DND-41 (cell line): ENCODE results near the gene NOXA1.

Experiments used
- ATAC-seq: fragments of 200-7000 bp; cut with Tn5 transposase; 3 replicates; pipeline ENCODE4 v1.9.1; 2021; ENCODE audit warnings: low read depth; ENCODE audit not compliant: insufficient read depth
- DNase-seq: peaks from one replicate; pipeline ENCODE4 v3.0.0-alpha.2; 2020
- H2AFZ ChIP-seq: 2 replicates; pipeline ENCODE4 v1.6.0; 2012; ENCODE audit warnings: low read depth, low read length
- H3K27ac ChIP-seq: 2 replicates; pipeline ENCODE4 v1.5.1; 2012; ENCODE audit warnings: low read length, inconsistent platforms
- H3K27me3 ChIP-seq: fragments of 200-600 bp; sonication (generic); 2 replicates; pipeline ENCODE4 v1.6.0; 2012; ENCODE audit warnings: low read length, mild to moderate bottlenecking, inconsistent platforms; ENCODE audit not compliant: insufficient read depth, poor library complexity
- H3K36me3 ChIP-seq: 2 replicates; pipeline ENCODE4 v1.5.1; 2012; ENCODE audit warnings: low read length, inconsistent platforms; ENCODE audit not compliant: insufficient read depth
- H3K4me1 ChIP-seq: 2 replicates; pipeline ENCODE4 v1.5.1; 2012; ENCODE audit warnings: mild to moderate bottlenecking, low read length; ENCODE audit not compliant: insufficient read depth
- H3K4me2 ChIP-seq: 2 replicates; pipeline ENCODE4 v1.6.0; 2012; ENCODE audit warnings: mild to moderate bottlenecking, moderate library complexity, low read length, inconsistent platforms; ENCODE audit not compliant: insufficient read depth
- H3K4me3 ChIP-seq, 2 experiments: fragments of 200-600 bp in 1 of 2; shearing (Covaris generic) in 1 of 2; 2 replicates each; pipeline ENCODE4 v1.5.1; 2012 to 2016; ENCODE audit warnings: inconsistent platforms in 2 of 2, low read length in 2 of 2, mild to moderate bottlenecking in 2 of 2, low read depth in 1 of 2, moderate library complexity in 1 of 2
- H3K79me2 ChIP-seq: 2 replicates; pipeline ENCODE4 v1.6.0; 2012; ENCODE audit warnings: low read length, inconsistent platforms; ENCODE audit not compliant: insufficient read depth
- H3K9ac ChIP-seq: 2 replicates; pipeline ENCODE4 v1.6.0; 2012; ENCODE audit warnings: low read depth, mild to moderate bottlenecking, inconsistent platforms, low read length, moderate library complexity
- H3K9me3 ChIP-seq: 2 replicates; pipeline ENCODE4 v1.5.1; 2012; ENCODE audit warnings: low read length, moderate library complexity, mild to moderate bottlenecking, inconsistent platforms; ENCODE audit not compliant: insufficient read depth, severe bottlenecking
- H4K20me1 ChIP-seq: 2 replicates; pipeline ENCODE4 v1.6.0; 2012; ENCODE audit warnings: low read length; ENCODE audit not compliant: insufficient read depth
- EZH2 ChIP-seq: IDR thresholded peaks from 3 replicates; pipeline ENCODE4 v1.6.1; 2012; ENCODE audit warnings: borderline replicate concordance, low read depth, mild to moderate bottlenecking, moderate library complexity, low read length, inconsistent platforms; ENCODE audit not compliant: severe bottlenecking
- TF ChIP-seq, protein P1 (sequence below): IDR thresholded peaks from 2 replicates; pipeline ENCODE4 v1.5.1; 2012; ENCODE audit warnings: borderline replicate concordance, low read length, moderate library complexity, mild to moderate bottlenecking; ENCODE audit not compliant: poor library complexity, severe bottlenecking; ENCODE audit errors: extremely low read depth

The NOXA1 gene

GRCh38 chr9:137388589-137389427 lies 34.4 kb upstream of the NOXA1 start:
- Histone ChIP-seq H3K4me1 (no peaks in the 10 kb centered on the region), H3K9ac (no peak overlapping the region)
- no peak for ATAC-seq

DNA sequence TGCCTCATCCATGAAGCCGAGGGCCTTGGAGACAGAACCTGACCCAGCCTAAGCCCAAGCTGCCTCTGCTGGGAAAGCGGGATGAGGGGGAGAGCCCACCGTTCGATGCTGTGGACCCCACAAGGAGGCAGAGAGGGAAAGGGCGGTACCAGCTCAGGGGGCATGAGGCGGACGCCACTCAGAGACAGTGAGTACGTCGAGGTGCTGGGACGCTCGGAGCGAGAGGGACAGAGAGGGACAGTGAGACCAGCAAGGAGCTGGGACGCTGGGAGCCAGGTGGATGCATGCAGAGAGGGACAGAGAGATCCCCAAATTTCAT lies 33.8 kb upstream of the NOXA1 start:
- H2AFZ ChIP-seq, result no peak overlapping the region
- H3K4me1 ChIP-seq, result no peaks in the 10 kb centered on the region
- H3K9ac ChIP-seq, result no peak overlapping the region
- DNase-seq, result no peak
- no peaks in the 10 kb centered on the region for H3K79me2 ChIP-seq
- no peaks in the 10 kb centered on the region for H4K20me1 ChIP-seq
- no peak for TF ChIP-seq EZH2
- TF ChIP-seq, protein P1, sequence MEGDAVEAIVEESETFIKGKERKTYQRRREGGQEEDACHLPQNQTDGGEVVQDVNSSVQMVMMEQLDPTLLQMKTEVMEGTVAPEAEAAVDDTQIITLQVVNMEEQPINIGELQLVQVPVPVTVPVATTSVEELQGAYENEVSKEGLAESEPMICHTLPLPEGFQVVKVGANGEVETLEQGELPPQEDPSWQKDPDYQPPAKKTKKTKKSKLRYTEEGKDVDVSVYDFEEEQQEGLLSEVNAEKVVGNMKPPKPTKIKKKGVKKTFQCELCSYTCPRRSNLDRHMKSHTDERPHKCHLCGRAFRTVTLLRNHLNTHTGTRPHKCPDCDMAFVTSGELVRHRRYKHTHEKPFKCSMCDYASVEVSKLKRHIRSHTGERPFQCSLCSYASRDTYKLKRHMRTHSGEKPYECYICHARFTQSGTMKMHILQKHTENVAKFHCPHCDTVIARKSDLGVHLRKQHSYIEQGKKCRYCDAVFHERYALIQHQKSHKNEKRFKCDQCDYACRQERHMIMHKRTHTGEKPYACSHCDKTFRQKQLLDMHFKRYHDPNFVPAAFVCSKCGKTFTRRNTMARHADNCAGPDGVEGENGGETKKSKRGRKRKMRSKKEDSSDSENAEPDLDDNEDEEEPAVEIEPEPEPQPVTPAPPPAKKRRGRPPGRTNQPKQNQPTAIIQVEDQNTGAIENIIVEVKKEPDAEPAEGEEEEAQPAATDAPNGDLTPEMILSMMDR, result no peak
- H3K27me3 ChIP-seq, result no peaks in the 10 kb centered on the region
- H3K4me2 ChIP-seq, result no peak overlapping the region
- no peaks in the 10 kb centered on the region for H3K36me3 ChIP-seq
- ATAC-seq, result no peak
- H3K27ac ChIP-seq, result no peak overlapping the region
- no peaks in the 10 kb centered on the region for H3K9me3 ChIP-seq
- H3K4me3 ChIP-seq, result no peak overlapping the region

More at GRCh38 chr9:137388589-137389427, 34.4 kb upstream of the NOXA1 start:
- no peak overlapping the region for H2AFZ ChIP-seq
- no peaks in the 10 kb centered on the region for H3K27me3 ChIP-seq
- H3K4me3 ChIP-seq, result no peak overlapping the region
- H3K79me2 ChIP-seq, result no peaks in the 10 kb centered on the region
- TF ChIP-seq, protein P1, result no peak
- no peak for TF ChIP-seq EZH2
- H3K9me3 ChIP-seq, result no peaks in the 10 kb centered on the region
- no peak overlapping the region for H3K4me2 ChIP-seq
- DNase-seq, result no peak
- no peaks in the 10 kb centered on the region for H3K36me3 ChIP-seq
- H3K27ac ChIP-seq, result no peak overlapping the region
- no peaks in the 10 kb centered on the region for H4K20me1 ChIP-seq

DNA sequence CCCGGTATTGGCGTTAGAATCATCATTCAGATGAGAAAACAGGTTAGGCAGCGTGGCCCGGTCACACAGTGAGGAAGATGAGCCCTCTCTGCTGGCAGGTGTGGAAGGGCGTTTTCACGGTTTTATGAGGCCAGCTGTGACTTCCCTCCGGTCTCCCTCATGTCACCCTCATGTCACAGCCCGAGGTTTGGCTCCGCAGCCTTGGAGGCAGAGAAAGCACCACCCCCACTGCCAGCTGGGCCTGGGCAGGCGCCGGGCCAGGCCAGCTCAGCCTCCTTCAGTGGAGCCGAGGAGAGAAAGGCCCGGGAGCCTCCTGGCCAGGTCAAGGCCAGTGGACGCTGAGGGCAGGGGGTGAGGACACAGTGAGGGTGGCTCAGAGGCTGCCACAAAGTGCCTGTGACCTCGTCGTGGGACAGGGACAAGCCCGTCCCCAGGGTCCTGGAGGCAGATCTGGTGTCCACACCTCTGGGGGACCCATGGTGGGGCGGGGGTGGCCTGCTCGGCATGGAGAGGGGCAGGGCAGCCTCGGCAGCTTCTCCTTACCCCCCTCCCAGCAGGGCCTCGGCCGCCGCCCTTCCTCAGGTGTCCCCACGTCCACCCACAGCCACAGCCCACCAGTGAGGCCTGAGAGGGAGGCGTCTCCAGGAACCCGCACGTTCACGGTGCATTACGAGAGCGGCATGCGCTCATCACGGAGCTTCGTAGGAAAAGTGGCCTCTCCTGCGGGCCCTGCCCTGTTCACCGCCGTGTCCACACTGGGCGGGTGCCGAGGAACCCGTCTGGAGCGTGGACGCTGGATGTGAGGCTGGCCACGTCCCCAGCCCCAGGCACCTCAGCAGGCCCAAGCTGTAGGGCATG lies 32.4 kb upstream of the NOXA1 start:
- no peak for DNase-seq
- Histone ChIP-seq H4K20me1 (no peaks in the 10 kb centered on the region), H3K79me2 (no peaks in the 10 kb centered on the region), H3K36me3 (no peaks in the 10 kb centered on the region), H3K27ac (no peak overlapping the region), H3K9me3 (no peaks in the 10 kb centered on the region), H3K4me1 (no peaks in the 10 kb centered on the region), H2AFZ (no peak overlapping the region), H3K9ac (no peak overlapping the region), H3K4me2 (no peak overlapping the region), H3K4me3 (no peak overlapping the region), H3K27me3 (no peaks in the 10 kb centered on the region)
- ATAC-seq, result no peak
- TF ChIP-seq, protein P1, result no peak
- TF ChIP-seq EZH2, result no peak
